HepG2 (cell line): ENCODE data around the gene ZFPM1. TPM values are rescaled to one million over a fixed set of nuclear protein-coding genes. Genes with fewer than 3 reads are reported as not detected.

Source experiments
- ELF1 ChIP-seq: sonication (generic); formaldehyde crosslinking; IDR thresholded peaks from 2 replicates; pipeline ENCODE4 v1.4.0; 2020; ENCODE audit warnings: missing genetic modification reagents
- HNF1A ChIP-seq, 2 experiments: sonication (generic) in 1 of 2; formaldehyde crosslinking in 1 of 2; IDR thresholded peaks; 2 replicates each; pipeline versions ENCODE4 v1.4.0 to v1.6.1; 2016 to 2020; ENCODE audit warnings: borderline replicate concordance in 1 of 2, low read depth in 1 of 2, mild to moderate bottlenecking in 1 of 2, missing genetic modification reagents in 1 of 2
- JUND ChIP-seq: sonication (generic); formaldehyde crosslinking; IDR thresholded peaks from 2 replicates; pipeline ENCODE4 v1.8.0; 2022; ENCODE audit warnings: mild to moderate bottlenecking, missing genetic modification reagents
- NONO ChIP-seq, 2 experiments: fragments of 450-650 bp in 1 of 2; sonication (generic) in 1 of 2; formaldehyde crosslinking in 1 of 2; IDR thresholded peaks in 1 of 2; conservative IDR thresholded peaks in 1 of 2; 2 replicates each; pipeline versions ENCODE4 v1.6.1 to v1.8.0; 2017 to 2022; ENCODE audit warnings: mild to moderate bottlenecking in 1 of 2, missing genetic modification reagents in 1 of 2, moderate library complexity in 1 of 2
- REPIN1 ChIP-seq: sonication (generic); formaldehyde crosslinking; IDR thresholded peaks from 2 replicates; pipeline ENCODE4 v1.8.0; 2022; ENCODE audit warnings: missing genetic modification reagents, low read depth, mild to moderate bottlenecking, borderline replicate concordance
- SAFB2 ChIP-seq: sonication (generic); formaldehyde crosslinking; IDR thresholded peaks from 2 replicates; pipeline ENCODE4 v1.5.1; 2020; ENCODE audit warnings: missing genetic modification reagents, low read depth, mild to moderate bottlenecking, borderline replicate concordance
- TCF7 ChIP-seq: sonication (generic); IDR thresholded peaks from 2 replicates; pipeline ENCODE4 v1.6.1; 2016; ENCODE audit warnings: antibody characterized with exemption, low read depth
- TEAD3 ChIP-seq: optimal IDR thresholded peaks from 2 replicates; pipeline ENCODE3; 2016; ENCODE audit warnings: borderline replicate concordance
- ZNF543 ChIP-seq: sonication (generic); formaldehyde crosslinking; IDR thresholded peaks from 2 replicates; pipeline ENCODE4 v1.4.0; 2020; ENCODE audit warnings: mild to moderate bottlenecking, missing genetic modification reagents
- ZNF547 ChIP-seq: sonication (generic); formaldehyde crosslinking; IDR thresholded peaks from 2 replicates; pipeline ENCODE4 v1.5.1; 2020; ENCODE audit warnings: mild to moderate bottlenecking, missing genetic modification reagents
- ZNF549 ChIP-seq: sonication (generic); formaldehyde crosslinking; IDR thresholded peaks from 2 replicates; pipeline ENCODE4 v1.5.0; 2020; ENCODE audit warnings: missing genetic modification reagents
- ZNF557 ChIP-seq: sonication (generic); formaldehyde crosslinking; IDR thresholded peaks from 2 replicates; pipeline ENCODE4 v1.4.0; 2020; ENCODE audit warnings: missing genetic modification reagents
- ZNF75D ChIP-seq: sonication (generic); formaldehyde crosslinking; IDR thresholded peaks from 2 replicates; pipeline ENCODE4 v1.8.1; 2023; ENCODE audit warnings: missing genetic modification reagents, mild to moderate bottlenecking, borderline replicate concordance
- ZSCAN25 ChIP-seq: sonication (generic); formaldehyde crosslinking; IDR thresholded peaks from 2 replicates; pipeline ENCODE4 v1.8.0; 2022; ENCODE audit warnings: mild to moderate bottlenecking, missing genetic modification reagents
- ZUFSP ChIP-seq: sonication (generic); formaldehyde crosslinking; IDR thresholded peaks from 2 replicates; pipeline ENCODE4 v1.9.0; 2021; ENCODE audit warnings: missing genetic modification reagents, mild to moderate bottlenecking, borderline replicate concordance
- polyA plus RNA-seq, 8 experiments: library from polyadenylated mRNA; depleted of rRNA in 3 of 8; stranded (reverse) in 7 of 8; unstranded in 1 of 8; fragments of >200 nt; fragmentation: Illumina TruSeq in 4 of 8; extraction: Trizol in 4 of 8; gene quantifications; 2 replicates each; pipeline versions ENCODE4 v1.2.1 to v1.2.3, GENCODE V29; 2011 to 2016; ENCODE audit warnings: low read depth in 4 of 8, missing spikeins in 1 of 8, mixed read lengths in 1 of 8; ENCODE audit not compliant: insufficient read depth in 1 of 8
- total RNA-seq, 5 experiments: library from RNA; depleted of rRNA; stranded (reverse); fragments of >200 nt; fragmentation: Illumina TruSeq; extraction: Trizol; gene quantifications; 2 replicates each; pipeline ENCODE4 v1.2.3, GENCODE V29; 2016; ENCODE audit warnings: low read depth in 1 of 5
- TF ChIP-seq, protein P1 (sequence below): sonication (generic); formaldehyde crosslinking; IDR thresholded peaks from 2 replicates; pipeline ENCODE4 v1.9.0; 2022; ENCODE audit warnings: missing genetic modification reagents, mild to moderate bottlenecking, borderline replicate concordance
- TF ChIP-seq, protein P2 (sequence below): sonication (generic); formaldehyde crosslinking; IDR thresholded peaks from 2 replicates; pipeline ENCODE4 v1.4.0; 2020; ENCODE audit warnings: missing genetic modification reagents

The ZFPM1 gene
- total and polyA plus RNA-seq, 2 of the 13 experiments (the other 11 are each of a cell fraction or from before 2014, with no cell fraction given), result 1.3 to 3.8 TPM

- TF ChIP-seq, protein P1, sequence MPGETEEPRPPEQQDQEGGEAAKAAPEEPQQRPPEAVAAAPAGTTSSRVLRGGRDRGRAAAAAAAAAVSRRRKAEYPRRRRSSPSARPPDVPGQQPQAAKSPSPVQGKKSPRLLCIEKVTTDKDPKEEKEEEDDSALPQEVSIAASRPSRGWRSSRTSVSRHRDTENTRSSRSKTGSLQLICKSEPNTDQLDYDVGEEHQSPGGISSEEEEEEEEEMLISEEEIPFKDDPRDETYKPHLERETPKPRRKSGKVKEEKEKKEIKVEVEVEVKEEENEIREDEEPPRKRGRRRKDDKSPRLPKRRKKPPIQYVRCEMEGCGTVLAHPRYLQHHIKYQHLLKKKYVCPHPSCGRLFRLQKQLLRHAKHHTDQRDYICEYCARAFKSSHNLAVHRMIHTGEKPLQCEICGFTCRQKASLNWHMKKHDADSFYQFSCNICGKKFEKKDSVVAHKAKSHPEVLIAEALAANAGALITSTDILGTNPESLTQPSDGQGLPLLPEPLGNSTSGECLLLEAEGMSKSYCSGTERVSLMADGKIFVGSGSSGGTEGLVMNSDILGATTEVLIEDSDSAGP (CRISPR knock-in tag), result peak; percentile 92
- TF ChIP-seq, protein P2, sequence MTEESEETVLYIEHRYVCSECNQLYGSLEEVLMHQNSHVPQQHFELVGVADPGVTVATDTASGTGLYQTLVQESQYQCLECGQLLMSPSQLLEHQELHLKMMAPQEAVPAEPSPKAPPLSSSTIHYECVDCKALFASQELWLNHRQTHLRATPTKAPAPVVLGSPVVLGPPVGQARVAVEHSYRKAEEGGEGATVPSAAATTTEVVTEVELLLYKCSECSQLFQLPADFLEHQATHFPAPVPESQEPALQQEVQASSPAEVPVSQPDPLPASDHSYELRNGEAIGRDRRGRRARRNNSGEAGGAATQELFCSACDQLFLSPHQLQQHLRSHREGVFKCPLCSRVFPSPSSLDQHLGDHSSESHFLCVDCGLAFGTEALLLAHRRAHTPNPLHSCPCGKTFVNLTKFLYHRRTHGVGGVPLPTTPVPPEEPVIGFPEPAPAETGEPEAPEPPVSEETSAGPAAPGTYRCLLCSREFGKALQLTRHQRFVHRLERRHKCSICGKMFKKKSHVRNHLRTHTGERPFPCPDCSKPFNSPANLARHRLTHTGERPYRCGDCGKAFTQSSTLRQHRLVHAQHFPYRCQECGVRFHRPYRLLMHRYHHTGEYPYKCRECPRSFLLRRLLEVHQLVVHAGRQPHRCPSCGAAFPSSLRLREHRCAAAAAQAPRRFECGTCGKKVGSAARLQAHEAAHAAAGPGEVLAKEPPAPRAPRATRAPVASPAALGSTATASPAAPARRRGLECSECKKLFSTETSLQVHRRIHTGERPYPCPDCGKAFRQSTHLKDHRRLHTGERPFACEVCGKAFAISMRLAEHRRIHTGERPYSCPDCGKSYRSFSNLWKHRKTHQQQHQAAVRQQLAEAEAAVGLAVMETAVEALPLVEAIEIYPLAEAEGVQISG (CRISPR knock-in tag), result peak; percentile 57
- TF ChIP-seq TEAD3 (CRISPR knock-in tag), result peak; percentile 55
- peak; percentile 88; the same call in 1 of the 2 replicates for TF ChIP-seq REPIN1 (CRISPR knock-in tag)
- 0 out of 2 replicates have a peak, but pooled peaks have one; percentile 17 for TF ChIP-seq ELF1
- TF ChIP-seq HNF1A (IDR thresholded peaks at IDR 0.05; ENCODE audit: low read depth), result no peak
- peak; percentile 65; the same call in 1 of the 2 replicates for TF ChIP-seq HNF1A (CRISPR knock-in tag; IDR thresholded peaks at IDR 0.05; ENCODE audit: borderline replicate concordance)
- no peak for TF ChIP-seq ZNF549 (CRISPR knock-in tag)
- no peak; the same call in none of the 2 replicates for TF ChIP-seq ZNF547 (CRISPR knock-in tag)
- peak; percentile 100 for TF ChIP-seq ZSCAN25 (CRISPR knock-in tag)
- TF ChIP-seq SAFB2 (CRISPR knock-in tag), result peak; percentile 87; the same call in 1 of the 2 replicates
- no peak for TF ChIP-seq JUND
- no peak for TF ChIP-seq ZNF75D (CRISPR knock-in tag)
- 0 out of 2 replicates have a peak, but pooled peaks have one; percentile 18 for TF ChIP-seq ZNF543
- 0 out of 2 replicates have a peak, but pooled peaks have one; percentile 60 for TF ChIP-seq ZNF557 (CRISPR knock-in tag)
- no peak for TF ChIP-seq NONO (IDR thresholded peaks at IDR 0.05)
- peak; percentile 58 for TF ChIP-seq NONO (CRISPR knock-in tag; conservative IDR thresholded peaks at IDR 0.05)
- TF ChIP-seq ZUFSP, result no peak
- TF ChIP-seq TCF7, result no peak
Observed at GRCh38 chr16:88442727-88443576, 10.1 kb upstream of the ZFPM1 start (continued).
